ENCODE results near the gene VEGFA.

The VEGFA gene

DNA sequence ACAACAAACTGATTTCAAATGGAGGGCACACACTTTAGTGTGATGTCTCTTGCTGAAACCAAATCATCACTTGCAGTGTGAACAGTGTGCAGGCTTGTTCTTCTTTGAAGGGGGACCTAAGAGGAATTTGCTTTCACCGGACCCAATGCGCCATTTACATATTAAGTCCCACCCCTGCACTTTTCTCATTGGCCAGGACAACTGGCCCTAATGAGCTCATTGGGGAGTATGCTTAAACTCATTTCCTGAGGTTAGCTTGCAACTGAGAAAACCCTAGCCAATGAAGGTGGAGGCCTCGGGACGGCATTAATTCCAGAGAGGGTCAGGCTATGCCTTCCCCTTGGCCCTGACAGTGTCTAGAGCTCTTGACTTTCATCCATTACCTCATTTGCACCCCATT, 58.7 kb downstream of the VEGFA start:
- no CpG with 5 or more reads among the region's 4 CpGs for WGBS (ENCODE audit: extremely low coverage, insufficient coverage, low lambda C conversion rate)
- peak; percentile 75 for DNase-seq
- H2BK15ac ChIP-seq (replicated peaks; ENCODE audit: low read depth), result no peak overlapping the region
- H4K5ac ChIP-seq (ENCODE audit: low read length), result no peak overlapping the region
- H3K23ac ChIP-seq (ENCODE audit: low read length), result no peak overlapping the region
- no peak overlapping the region for H2AK5ac ChIP-seq (ENCODE audit: low read length)
- H3K56ac ChIP-seq (ENCODE audit: low read length), result no peak overlapping the region
- H2BK120ac ChIP-seq (ENCODE audit: low read depth, low read length), result no peak overlapping the region
- no peak overlapping the region for H3K18ac ChIP-seq (ENCODE audit: low read length)
- no peaks in the 10 kb centered on the region for H3K36me3 ChIP-seq (ENCODE audit: control insufficient read depth, insufficient read depth, low read length)
- H2BK5ac ChIP-seq (ENCODE audit: low read length), result no peak overlapping the region
- H3K27me3 ChIP-seq (ENCODE audit: insufficient read depth, low read length, poor library complexity), result no peaks in the 10 kb centered on the region
- no peak overlapping the region for H3K9ac ChIP-seq (ENCODE audit: low read length)
- H3K79me1 ChIP-seq (ENCODE audit: low read length), result no peaks in the 10 kb centered on the region
- H3K4me1 ChIP-seq (ENCODE audit: control insufficient read depth, low read depth, low read length), result peaks cover 2% of the 10 kb centered on the region
- H3K4ac ChIP-seq (ENCODE audit: low read depth, low read length), result no peak overlapping the region
- no peak overlapping the region for H4K8ac ChIP-seq (ENCODE audit: low read depth, low read length)
- no peak overlapping the region for H3K27ac ChIP-seq (ENCODE audit: low read depth, low read length)
- no peaks in the 10 kb centered on the region for H3K79me2 ChIP-seq (ENCODE audit: control insufficient read depth, insufficient read depth, low read length)
- no peak overlapping the region for H3K4me2 ChIP-seq (ENCODE audit: low read length)
- no peak overlapping the region for H3K4me3 ChIP-seq (ENCODE audit: low read length)

DNA sequence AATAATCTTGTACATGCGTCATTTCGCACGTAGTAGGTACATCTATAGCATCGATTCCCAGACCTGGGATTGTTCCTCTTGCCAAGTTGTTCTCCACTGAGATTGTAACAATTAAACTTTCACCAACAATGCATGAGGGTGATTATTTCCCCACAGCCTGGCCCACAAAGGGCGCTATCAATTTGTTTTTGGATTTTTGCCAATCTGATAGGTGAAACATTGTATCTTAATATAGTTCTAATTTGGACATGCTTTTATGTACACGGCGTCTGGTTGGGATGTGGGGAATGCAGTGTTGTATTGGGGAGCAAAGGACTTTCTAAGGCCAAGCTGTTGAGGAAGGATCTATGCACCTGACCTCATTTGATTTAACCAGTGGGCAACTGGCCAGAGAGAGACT, 59.5 kb downstream of the VEGFA start:
- H3K18ac ChIP-seq (ENCODE audit: low read length), result no peak overlapping the region
- H2BK15ac ChIP-seq (replicated peaks; ENCODE audit: low read depth), result no peak overlapping the region
- no peak overlapping the region for H4K5ac ChIP-seq (ENCODE audit: low read length)
- H4K8ac ChIP-seq (ENCODE audit: low read depth, low read length), result no peak overlapping the region
- no peak overlapping the region for H3K23ac ChIP-seq (ENCODE audit: low read length)
- no peak for DNase-seq
- H3K4me2 ChIP-seq (ENCODE audit: low read length), result no peak overlapping the region
- no peak overlapping the region for H3K27ac ChIP-seq (ENCODE audit: low read depth, low read length)
- no peaks in the 10 kb centered on the region for H3K79me2 ChIP-seq (ENCODE audit: control insufficient read depth, insufficient read depth, low read length)
- peaks cover 2% of the 10 kb centered on the region for H3K4me1 ChIP-seq (ENCODE audit: control insufficient read depth, low read depth, low read length)
- H2BK120ac ChIP-seq (ENCODE audit: low read depth, low read length), result no peak overlapping the region
- H3K36me3 ChIP-seq (ENCODE audit: control insufficient read depth, insufficient read depth, low read length), result no peaks in the 10 kb centered on the region
- H3K4ac ChIP-seq (ENCODE audit: low read depth, low read length), result no peak overlapping the region
- no peak overlapping the region for H2BK5ac ChIP-seq (ENCODE audit: low read length)
- WGBS (ENCODE audit: extremely low coverage, insufficient coverage, low lambda C conversion rate), result no CpG with 5 or more reads among the region's 7 CpGs
- H3K9ac ChIP-seq (ENCODE audit: low read length), result no peak overlapping the region
- H3K27me3 ChIP-seq (ENCODE audit: insufficient read depth, low read length, poor library complexity), result no peaks in the 10 kb centered on the region
- no peak overlapping the region for H3K4me3 ChIP-seq (ENCODE audit: low read length)
- no peak overlapping the region for H3K56ac ChIP-seq (ENCODE audit: low read length)
- no peak overlapping the region for H2AK5ac ChIP-seq (ENCODE audit: low read length)
- H3K79me1 ChIP-seq (ENCODE audit: low read length), result no peaks in the 10 kb centered on the region

DNA sequence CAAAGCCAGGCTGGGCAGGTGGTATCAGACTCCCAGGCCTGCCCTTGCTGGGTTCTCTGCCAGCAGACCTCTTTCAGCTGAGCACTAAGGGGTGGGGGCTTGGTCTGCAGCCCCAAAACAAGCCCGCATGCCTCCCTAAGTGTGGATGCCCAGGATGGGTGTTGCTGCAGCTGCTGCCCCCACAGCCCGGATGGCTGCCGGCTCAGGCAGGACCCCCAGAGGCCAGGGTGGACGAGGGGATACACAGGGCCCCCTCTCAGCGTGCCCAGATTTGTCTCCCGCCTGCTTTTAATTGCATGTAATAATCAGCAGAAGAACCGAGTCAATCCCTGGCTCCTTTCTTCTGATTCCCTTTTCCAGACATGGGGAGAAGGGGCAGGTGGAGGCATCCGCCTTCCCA, 60.8 kb downstream of the VEGFA start:
- Histone ChIP-seq H3K18ac (ENCODE audit: low read length) (no peak overlapping the region), H3K27me3 (ENCODE audit: insufficient read depth, low read length, poor library complexity) (no peaks in the 10 kb centered on the region), H3K4me2 (ENCODE audit: low read length) (no peak overlapping the region), H3K4me1 (ENCODE audit: control insufficient read depth, low read depth, low read length) (no peaks in the 10 kb centered on the region), H2AK5ac (ENCODE audit: low read length) (no peak overlapping the region), H2BK5ac (ENCODE audit: low read length) (no peak overlapping the region), H3K79me1 (ENCODE audit: low read length) (no peaks in the 10 kb centered on the region), H3K27ac (ENCODE audit: low read depth, low read length) (no peak overlapping the region), H2BK120ac (ENCODE audit: low read depth, low read length) (no peak overlapping the region), H4K8ac (ENCODE audit: low read depth, low read length) (no peak overlapping the region), H3K79me2 (ENCODE audit: control insufficient read depth, insufficient read depth, low read length) (no peaks in the 10 kb centered on the region), H4K5ac (ENCODE audit: low read length) (no peak overlapping the region), H3K9ac (ENCODE audit: low read length) (no peak overlapping the region), H3K36me3 (ENCODE audit: control insufficient read depth, insufficient read depth, low read length) (no peaks in the 10 kb centered on the region), H3K4me3 (ENCODE audit: low read length) (no peak overlapping the region), H2BK15ac (replicated peaks; ENCODE audit: low read depth) (no peak overlapping the region), H3K4ac (ENCODE audit: low read depth, low read length) (no peak overlapping the region), H3K56ac (ENCODE audit: low read length) (no peak overlapping the region), H3K23ac (ENCODE audit: low read length) (no peak overlapping the region)
- DNase-seq, result no peak
- WGBS (ENCODE audit: extremely low coverage, insufficient coverage, low lambda C conversion rate), result no CpG with 5 or more reads among the region's 8 CpGs

DNA sequence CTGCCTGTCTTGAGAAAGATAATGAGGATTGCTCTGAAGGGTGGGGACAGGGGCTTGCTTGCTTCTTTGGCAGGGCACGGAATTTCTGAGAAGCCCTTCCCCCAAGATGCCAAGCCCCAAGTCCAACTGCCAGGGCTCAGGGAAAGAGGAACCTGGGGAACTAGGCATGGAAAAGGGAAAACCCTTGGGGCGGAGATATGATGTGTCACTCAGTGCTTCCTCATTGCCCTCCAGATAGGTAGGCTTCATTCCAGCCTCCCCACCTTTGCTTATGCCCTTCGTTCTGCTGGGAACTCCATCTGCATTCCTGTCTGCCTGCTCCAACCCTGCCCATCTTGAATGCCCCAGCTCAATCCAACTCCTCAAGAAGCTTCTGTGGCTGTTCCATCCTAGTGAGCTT, 61.2 kb downstream of the VEGFA start:
- Histone ChIP-seq H3K18ac (ENCODE audit: low read length) (no peak overlapping the region), H3K27ac (ENCODE audit: low read depth, low read length) (no peak overlapping the region), H3K79me2 (ENCODE audit: control insufficient read depth, insufficient read depth, low read length) (no peaks in the 10 kb centered on the region), H2BK15ac (replicated peaks; ENCODE audit: low read depth) (no peak overlapping the region), H3K4me2 (ENCODE audit: low read length) (no peak overlapping the region), H3K36me3 (ENCODE audit: control insufficient read depth, insufficient read depth, low read length) (no peaks in the 10 kb centered on the region), H3K4me1 (ENCODE audit: control insufficient read depth, low read depth, low read length) (peaks cover 3% of the 10 kb centered on the region), H2BK5ac (ENCODE audit: low read length) (no peak overlapping the region), H3K23ac (ENCODE audit: low read length) (no peak overlapping the region), H2AK5ac (ENCODE audit: low read length) (no peak overlapping the region), H4K8ac (ENCODE audit: low read depth, low read length) (no peak overlapping the region), H3K9ac (ENCODE audit: low read length) (no peak overlapping the region), H3K27me3 (ENCODE audit: insufficient read depth, low read length, poor library complexity) (no peaks in the 10 kb centered on the region), H3K4me3 (ENCODE audit: low read length) (no peak overlapping the region), H2BK120ac (ENCODE audit: low read depth, low read length) (no peak overlapping the region), H4K5ac (ENCODE audit: low read length) (no peak overlapping the region), H3K79me1 (ENCODE audit: low read length) (no peaks in the 10 kb centered on the region), H3K4ac (ENCODE audit: low read depth, low read length) (no peak overlapping the region), H3K56ac (ENCODE audit: low read length) (no peak overlapping the region)
- peak; percentile 18 for DNase-seq
- WGBS (ENCODE audit: extremely low coverage, insufficient coverage, low lambda C conversion rate), result no CpG with 5 or more reads among the region's 3 CpGs

DNA sequence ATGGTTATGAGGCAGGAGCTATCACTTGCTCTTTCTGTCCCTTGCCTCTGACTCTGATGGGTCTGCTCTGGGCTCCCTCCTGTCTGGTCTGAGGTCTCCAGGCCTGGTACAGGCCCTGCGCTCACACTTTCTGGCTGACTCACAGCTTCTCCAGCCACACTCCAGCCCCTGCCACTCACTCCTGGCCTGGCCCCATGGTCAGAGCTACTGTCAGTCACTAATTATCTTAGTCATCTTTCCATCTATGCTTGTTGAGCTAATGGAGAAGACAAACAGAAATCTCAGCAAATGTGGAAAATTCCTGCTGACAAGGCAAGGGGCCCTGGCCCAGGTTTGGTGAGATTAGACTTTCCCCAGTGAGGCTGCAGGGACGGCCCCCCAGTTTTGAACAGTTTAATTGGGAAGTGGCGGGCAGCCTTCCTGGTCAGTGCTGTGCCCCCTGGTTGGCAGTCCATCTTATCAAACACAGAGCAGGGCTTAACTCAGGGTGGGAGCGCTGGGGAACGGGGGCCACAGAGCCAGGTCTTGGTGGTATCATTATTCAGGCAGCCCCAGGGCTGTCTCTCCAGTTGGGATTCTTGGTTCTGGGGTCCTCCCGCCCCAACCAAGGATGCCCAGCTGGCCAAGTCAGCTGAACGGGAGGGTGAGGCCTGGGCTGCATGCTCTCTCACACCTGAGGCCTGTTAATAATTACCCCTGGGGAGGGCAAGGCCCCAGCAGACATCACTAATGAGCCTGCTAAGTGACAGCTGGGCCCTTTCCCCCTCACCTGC, 63.4 kb downstream of the VEGFA start:
- Histone ChIP-seq H3K36me3 (ENCODE audit: control insufficient read depth, insufficient read depth, low read length) (no peaks in the 10 kb centered on the region), H2BK5ac (ENCODE audit: low read length) (no peak overlapping the region), H3K79me1 (ENCODE audit: low read length) (no peaks in the 10 kb centered on the region), H3K23ac (ENCODE audit: low read length) (no peak overlapping the region), H2AK5ac (ENCODE audit: low read length) (no peak overlapping the region), H3K56ac (ENCODE audit: low read length) (no peak overlapping the region), H3K4ac (ENCODE audit: low read depth, low read length) (no peak overlapping the region), H3K27ac (ENCODE audit: low read depth, low read length) (no peak overlapping the region), H4K8ac (ENCODE audit: low read depth, low read length) (no peak overlapping the region), H3K4me3 (ENCODE audit: low read length) (no peak overlapping the region), H3K18ac (ENCODE audit: low read length) (no peak overlapping the region), H4K5ac (ENCODE audit: low read length) (no peak overlapping the region), H3K9ac (ENCODE audit: low read length) (no peak overlapping the region), H3K4me1 (ENCODE audit: control insufficient read depth, low read depth, low read length) (peaks cover 3% of the 10 kb centered on the region), H2BK15ac (replicated peaks; ENCODE audit: low read depth) (no peak overlapping the region), H3K79me2 (ENCODE audit: control insufficient read depth, insufficient read depth, low read length) (no peaks in the 10 kb centered on the region), H3K27me3 (ENCODE audit: insufficient read depth, low read length, poor library complexity) (no peaks in the 10 kb centered on the region), H2BK120ac (ENCODE audit: low read depth, low read length) (no peak overlapping the region), H3K4me2 (ENCODE audit: low read length) (no peak overlapping the region)
- no CpG with 5 or more reads among the region's 7 CpGs for WGBS (ENCODE audit: extremely low coverage, insufficient coverage, low lambda C conversion rate)
- peak; percentile 23 for DNase-seq

DNA sequence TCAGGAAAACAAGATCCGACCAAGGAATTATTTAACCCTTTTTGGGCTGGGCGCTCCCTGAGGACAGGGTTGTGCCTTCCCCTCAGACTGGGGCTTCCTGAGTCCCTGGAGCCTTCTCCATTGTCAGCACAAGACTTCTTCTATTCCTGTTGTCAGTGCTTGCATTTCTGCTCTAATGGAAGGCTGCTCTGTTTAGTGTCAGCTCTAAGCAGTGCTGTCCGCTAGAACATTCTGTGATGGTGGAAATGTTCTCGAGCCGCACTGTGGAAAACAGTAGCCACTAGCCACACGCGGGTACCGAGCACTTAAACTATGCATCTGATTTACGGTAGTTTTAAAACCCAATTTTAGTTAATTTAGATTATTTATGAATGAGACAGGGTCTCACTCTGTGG, 64.0 kb downstream of the VEGFA start:
- Histone ChIP-seq H3K36me3 (ENCODE audit: control insufficient read depth, insufficient read depth, low read length) (no peaks in the 10 kb centered on the region), H2BK120ac (ENCODE audit: low read depth, low read length) (no peak overlapping the region), H3K18ac (ENCODE audit: low read length) (no peak overlapping the region), H3K79me2 (ENCODE audit: control insufficient read depth, insufficient read depth, low read length) (no peaks in the 10 kb centered on the region), H3K27ac (ENCODE audit: low read depth, low read length) (no peak overlapping the region), H3K4me3 (ENCODE audit: low read length) (no peak overlapping the region), H3K4ac (ENCODE audit: low read depth, low read length) (no peak overlapping the region), H3K4me2 (ENCODE audit: low read length) (no peak overlapping the region), H2BK5ac (ENCODE audit: low read length) (no peak overlapping the region), H2AK5ac (ENCODE audit: low read length) (no peak overlapping the region), H3K56ac (ENCODE audit: low read length) (no peak overlapping the region), H3K79me1 (ENCODE audit: low read length) (no peaks in the 10 kb centered on the region), H3K4me1 (ENCODE audit: control insufficient read depth, low read depth, low read length) (peaks cover 3% of the 10 kb centered on the region), H4K5ac (ENCODE audit: low read length) (no peak overlapping the region), H2BK15ac (replicated peaks; ENCODE audit: low read depth) (no peak overlapping the region), H3K9ac (ENCODE audit: low read length) (no peak overlapping the region), H3K23ac (ENCODE audit: low read length) (no peak overlapping the region), H3K27me3 (ENCODE audit: insufficient read depth, low read length, poor library complexity) (no peaks in the 10 kb centered on the region), H4K8ac (ENCODE audit: low read depth, low read length) (no peak overlapping the region)
- WGBS (ENCODE audit: extremely low coverage, insufficient coverage, low lambda C conversion rate), result no CpG with 5 or more reads among the region's 9 CpGs
- no peak for DNase-seq

Measured in mesendoderm (in vitro differentiated cells).